Small intestine (tissue), 7 donors: ENCODE results near the gene SLC22A31. TPM values are rescaled to one million over a fixed set of nuclear protein-coding genes. Genes with fewer than 3 reads are reported as not detected.
A peak's percentile ranks its signal among the peaks of the same experiment; 100 is the strongest.
"Not testable (repeated sequence)": the region's sequence is repeated elsewhere in the genome, so short reads cannot be mapped to it uniquely, and the experiment has no call there.

Experiments used
- DNase-seq, 2 donors: peaks; one replicate each; pipeline versions ENCODE4 v3.0.0 to v3.0.0-alpha.2; 2013
- FAIRE-seq: peaks from 2 replicates; lab custom pipeline; 2012; peaks lifted over from hg19 to GRCh38; lab: Jason Lieb, UNC
- H3K27ac ChIP-seq, 3 donors: one replicate each; pipeline ENCODE4 v1.5.1; 2013; ENCODE audit warnings: low read length in 2 of 3, mild to moderate bottlenecking in 2 of 3, control low read depth in 1 of 3, inconsistent platforms in 1 of 3, low read depth in 1 of 3, moderate library complexity in 1 of 3
- H3K27me3 ChIP-seq, 3 donors: one replicate each; pipeline ENCODE4 v1.6.1; 2013; ENCODE audit warnings: low read length in 3 of 3, inconsistent platforms in 1 of 3; ENCODE audit not compliant: control insufficient read depth in 3 of 3, insufficient read depth in 3 of 3
- H3K36me3 ChIP-seq, 3 donors: one replicate each; pipeline ENCODE4 v1.6.1; 2013; ENCODE audit warnings: low read length in 3 of 3, inconsistent platforms in 1 of 3, low read depth in 1 of 3, mild to moderate bottlenecking in 1 of 3, moderate library complexity in 1 of 3; ENCODE audit not compliant: control insufficient read depth in 3 of 3, insufficient read depth in 2 of 3
- H3K4me1 ChIP-seq, 3 donors: one replicate each; pipeline ENCODE4 v1.6.1; 2013; ENCODE audit warnings: low read length in 2 of 3, inconsistent platforms in 1 of 3, low read depth in 1 of 3, mild to moderate bottlenecking in 1 of 3, moderate library complexity in 1 of 3; ENCODE audit not compliant: control insufficient read depth in 3 of 3, insufficient read depth in 2 of 3
- H3K4me3 ChIP-seq, 3 donors: one replicate each; pipeline ENCODE4 v1.5.1; 2013; ENCODE audit warnings: low read length in 3 of 3, control low read depth in 1 of 3, inconsistent platforms in 1 of 3, low read depth in 1 of 3, mild to moderate bottlenecking in 1 of 3, moderate library complexity in 1 of 3
- H3K9me3 ChIP-seq, 2 donors: one replicate each; pipeline ENCODE4 v1.6.1; 2013; ENCODE audit warnings: low read depth in 1 of 2, low read length in 1 of 2; ENCODE audit not compliant: control insufficient read depth in 2 of 2, insufficient read depth in 1 of 2
- WGBS, 3 donors: extraction: QIAGEN DNeasy Blood & Tissue Kit; methylation state at CpG; one replicate each; pipeline ENCODE4 v1.1.7; 2013; 5-methylcytosine and 5-hydroxymethylcytosine counted together
- polyA plus RNA-seq, 4 donors: library from polyadenylated mRNA; stranded (reverse) in 3 of 4; unstranded in 1 of 4; fragments of 200-250 nt in 3 of 4; fragments of 120-200 nt in 1 of 4; gene quantifications; one replicate each; pipeline versions ENCODE4 v1.2.1 to v1.2.3, GENCODE V29; 2013
- donor health status: healthy with polysubstance abuse.
- donor health status: control.
- donor health status: control.
- donor health status: Bipolar disorder and iron deficiency.
- donor health status: healthy.

Gene SLC22A31
- polyA plus RNA-seq, 4 donors: 0.67 to 4.7 (median 1.8) TPM

DNA sequence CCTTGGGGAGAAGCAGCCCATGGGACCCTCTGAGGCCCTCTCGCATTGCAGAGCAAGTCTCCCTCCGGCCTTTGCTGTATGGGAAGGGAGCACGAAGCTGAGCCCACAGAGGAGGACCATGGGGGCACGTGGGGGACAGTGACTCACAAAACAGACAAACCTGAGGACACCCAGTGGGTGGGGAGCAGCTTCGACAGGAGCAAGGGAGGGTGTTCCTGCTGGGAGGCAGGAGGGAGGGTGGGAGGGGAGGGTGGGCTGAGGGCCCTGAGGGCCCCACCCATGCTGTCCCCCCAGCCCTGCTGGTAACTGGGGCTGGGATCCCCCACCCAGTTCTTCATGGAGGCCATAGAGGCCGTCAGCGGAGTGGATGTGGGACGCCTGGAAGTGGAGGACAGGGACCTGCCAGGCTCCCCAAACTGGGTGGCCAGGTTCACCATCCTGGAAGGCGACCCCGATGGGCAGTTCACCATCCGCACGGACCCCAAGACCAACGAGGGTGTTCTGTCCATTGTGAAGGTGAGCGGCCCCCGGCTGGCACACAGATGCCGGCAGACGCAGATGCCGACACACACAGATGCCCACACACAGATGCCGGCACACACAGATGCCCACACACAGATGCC is 12.5 kb downstream of the SLC22A31 start:
- WGBS, 3 donors: 55 to 69% (median 57%) methylated on average over 18 to 19 of the region's 19 CpGs
- no peaks in the 10 kb centered on the region for H3K36me3 ChIP-seq
- H3K9me3 ChIP-seq: no peaks in the 10 kb centered on the region
- H3K27ac ChIP-seq: no peak overlapping the region
- DNase-seq: no peak
- peaks cover 0 to 27% (median 0%) of the 10 kb centered on the region in 3 donors for H3K27me3 ChIP-seq
- no peak overlapping the region for H3K4me3 ChIP-seq
- FAIRE-seq: no peak
- H3K4me1 ChIP-seq: no peaks in the 10 kb centered on the region

DNA sequence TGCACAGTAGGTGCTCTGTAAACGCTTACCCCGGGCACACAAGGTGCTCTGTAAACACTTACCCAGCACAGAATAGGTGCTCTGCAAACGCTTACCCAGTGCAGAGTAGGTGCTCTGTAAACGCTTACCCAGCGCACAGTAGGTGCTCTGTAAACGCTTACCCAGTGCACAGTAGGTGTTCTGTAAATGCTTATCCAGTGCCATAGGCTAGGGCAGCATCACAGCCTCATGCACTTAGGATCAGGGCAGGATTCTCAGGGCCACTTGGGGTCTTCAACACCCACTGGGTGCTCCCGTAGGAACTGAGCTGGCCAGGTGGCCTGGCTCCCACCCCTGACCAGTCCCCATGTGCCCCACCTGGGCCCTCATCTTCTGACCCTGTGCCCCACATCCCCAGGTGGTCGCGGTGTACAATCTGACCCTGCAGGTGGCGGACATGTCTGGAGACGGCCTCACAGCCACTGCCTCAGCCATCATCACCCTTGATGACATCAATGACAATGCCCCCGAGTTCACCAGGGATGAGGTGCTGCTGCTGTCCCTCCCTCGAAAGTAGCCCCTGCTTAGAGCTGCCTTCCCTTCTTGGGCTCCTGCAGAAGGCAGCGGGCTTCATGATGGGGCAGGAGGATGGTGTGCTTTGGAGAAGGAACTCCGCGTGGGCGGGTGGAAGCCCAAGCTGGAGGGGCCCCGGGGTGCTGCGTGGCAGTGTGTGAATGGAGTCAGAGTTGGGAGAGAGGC is 13.1 kb downstream of the SLC22A31 start:
- H3K4me1 ChIP-seq: no peaks in the 10 kb centered on the region
- DNase-seq (peak in 1 of 2 donors; percentile 52), FAIRE-seq (no peak)
- peaks cover 0 to 27% (median 0%) of the 10 kb centered on the region in 3 donors for H3K27me3 ChIP-seq
- H3K9me3 ChIP-seq: no peaks in the 10 kb centered on the region
- no peak overlapping the region for H3K27ac ChIP-seq
- H3K36me3 ChIP-seq: no peaks in the 10 kb centered on the region
- 45 to 63% (median 53%) methylated on average over 19 of the region's 19 CpGs for WGBS, 3 donors
- H3K4me3 ChIP-seq: no peak overlapping the region

DNA sequence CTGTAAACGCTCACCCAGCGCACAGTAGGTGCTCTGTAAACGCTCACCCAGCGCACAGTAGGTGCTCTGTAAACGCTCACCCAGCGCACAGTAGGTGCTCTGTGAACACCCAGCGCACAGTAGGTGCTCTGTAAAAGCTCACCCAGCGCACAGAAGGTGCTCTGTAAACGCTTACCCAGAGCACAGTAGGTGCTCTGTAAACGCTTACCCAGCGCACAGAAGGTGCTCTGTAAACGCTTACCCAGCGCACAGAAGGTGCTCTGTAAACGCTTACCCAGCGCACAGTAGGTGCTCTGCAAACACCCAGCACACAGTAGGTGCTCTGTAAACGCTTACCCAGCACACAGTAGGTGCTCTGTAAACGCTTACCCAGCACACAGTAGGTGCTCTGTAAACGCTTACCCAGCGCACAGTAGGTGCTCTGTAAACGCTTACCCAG is 13.7 kb downstream of the SLC22A31 start:
- DNase-seq, H3K9me3 ChIP-seq, H3K36me3 ChIP-seq, H3K4me3 ChIP-seq, H3K27ac ChIP-seq, H3K4me1 ChIP-seq, FAIRE-seq: not testable (repeated sequence)
- H3K27me3 ChIP-seq: peaks cover 0 to 26% (median 0%) of the 10 kb centered on the region in 3 donors
- 80 to 91% (median 84%) methylated on average over 20 of the region's 20 CpGs for WGBS, 3 donors

DNA sequence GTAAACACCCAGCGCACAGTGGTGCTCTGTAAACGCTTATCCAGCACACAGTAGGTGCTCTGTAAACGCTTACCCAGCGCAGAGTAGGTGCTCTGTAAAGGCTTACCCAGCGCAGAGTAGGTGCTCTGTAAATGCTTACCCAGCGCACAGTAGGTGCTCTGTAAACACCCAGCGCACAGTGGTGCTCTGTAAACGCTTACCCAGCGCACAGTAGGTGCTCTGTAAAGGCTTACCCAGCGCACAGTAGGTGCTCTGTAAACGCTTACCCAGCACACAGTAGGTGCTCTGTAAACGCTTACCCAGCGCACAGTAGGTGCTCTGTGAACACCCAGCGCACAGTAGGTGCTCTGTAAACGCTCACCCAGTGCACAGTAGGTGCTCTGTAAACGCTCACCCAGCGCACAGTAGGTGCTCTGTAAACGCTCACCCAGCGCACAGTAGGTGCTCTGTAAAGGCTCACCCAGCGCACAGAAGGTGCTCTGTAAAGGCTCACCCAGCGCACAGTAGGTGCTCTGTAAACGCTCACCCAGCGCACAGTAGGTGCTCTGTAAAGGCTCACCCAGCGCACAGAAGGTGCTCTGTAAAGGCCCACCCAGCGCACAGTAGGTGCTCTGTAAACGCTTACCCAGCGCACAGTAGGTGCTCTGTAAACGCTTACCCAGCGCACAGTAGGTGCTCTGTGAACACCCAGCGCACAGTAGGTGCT is 14.3 kb downstream of the SLC22A31 start:
- DNase-seq, H3K27ac ChIP-seq, H3K9me3 ChIP-seq, FAIRE-seq, H3K4me3 ChIP-seq, H3K4me1 ChIP-seq, H3K36me3 ChIP-seq: not testable (repeated sequence)
- 82 to 94% (median 87%) methylated on average over 25 to 30 of the region's 30 CpGs for WGBS, 3 donors
- peaks cover 0 to 21% (median 0%) of the 10 kb centered on the region in 3 donors for H3K27me3 ChIP-seq

DNA sequence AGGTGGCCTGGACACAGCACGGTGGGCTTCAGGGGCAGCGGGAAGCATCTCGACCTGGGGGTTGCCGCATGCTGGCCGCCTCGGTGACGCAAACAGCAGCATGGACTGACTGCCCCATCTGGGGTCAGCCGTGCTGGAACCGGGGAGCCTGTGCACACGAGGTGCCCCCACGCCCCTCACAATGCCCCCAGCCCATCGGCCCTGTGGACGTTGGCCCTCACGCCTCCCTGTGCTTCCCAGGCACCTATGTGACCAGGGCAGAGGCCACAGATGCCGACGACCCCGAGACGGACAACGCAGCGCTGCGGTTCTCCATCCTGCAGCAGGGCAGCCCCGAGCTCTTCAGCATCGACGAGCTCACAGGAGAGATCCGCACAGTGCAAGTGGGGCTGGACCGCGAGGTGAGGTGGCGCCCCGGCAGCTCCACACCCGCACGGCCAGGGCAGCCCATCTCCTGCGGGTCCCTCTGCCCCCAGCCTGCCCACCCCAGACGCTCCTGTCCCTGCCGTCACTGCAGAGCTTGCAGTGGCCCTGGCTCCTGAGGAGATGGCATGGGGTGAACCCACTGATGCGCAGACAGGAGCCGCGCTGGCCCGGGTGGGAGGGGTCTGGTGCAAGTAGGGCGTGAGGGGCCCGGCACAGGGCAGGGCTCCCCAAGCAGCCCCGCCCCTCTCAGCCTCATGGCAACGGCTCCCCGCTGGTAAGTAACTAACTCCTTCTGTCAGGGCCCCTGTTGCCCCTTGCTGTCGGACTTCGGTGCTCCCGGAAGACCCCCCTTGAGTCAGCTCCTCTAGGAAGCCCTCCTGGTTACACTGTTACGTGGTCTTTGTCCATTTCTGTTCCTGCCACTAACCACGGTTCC is 15.2 kb downstream of the SLC22A31 start:
- H3K36me3 ChIP-seq: no peaks in the 10 kb centered on the region
- no peak overlapping the region for H3K4me3 ChIP-seq
- no peak for FAIRE-seq
- no peak overlapping the region for H3K27ac ChIP-seq
- H3K27me3 ChIP-seq: peaks cover 0 to 13% (median 0%) of the 10 kb centered on the region in 3 donors
- WGBS, 3 donors: 69 to 74% (median 71%) methylated on average over 41 to 48 of the region's 48 CpGs
- no peak for DNase-seq
- no peaks in the 10 kb centered on the region for H3K9me3 ChIP-seq
- H3K4me1 ChIP-seq: no peaks in the 10 kb centered on the region

DNA sequence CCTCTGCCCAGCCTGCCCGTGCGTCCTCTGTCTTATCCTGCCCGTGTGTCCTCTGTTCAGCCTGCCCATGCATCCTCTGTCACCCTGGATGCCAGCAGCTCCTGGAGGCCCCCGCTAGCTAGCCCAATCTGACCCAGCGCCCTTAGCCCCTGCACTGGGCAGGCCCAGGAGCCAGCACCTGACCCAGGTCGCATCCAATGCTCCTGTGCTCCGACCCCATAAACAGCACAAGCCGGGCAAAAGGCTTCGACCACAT is 15.7 kb downstream of the SLC22A31 start:
- Histone ChIP-seq H3K27me3 (peaks cover 0 to 13% (median 0%) of the 10 kb centered on the region in 3 donors), H3K4me3 (no peak overlapping the region), H3K36me3 (no peaks in the 10 kb centered on the region), H3K9me3 (no peaks in the 10 kb centered on the region), H3K4me1 (no peaks in the 10 kb centered on the region), H3K27ac (no peak overlapping the region)
- DNase-seq (no peak), FAIRE-seq (no peak)
- WGBS, 3 donors: 55 to 78% (median 61%) methylated on average over 9 of the region's 9 CpGs

DNA sequence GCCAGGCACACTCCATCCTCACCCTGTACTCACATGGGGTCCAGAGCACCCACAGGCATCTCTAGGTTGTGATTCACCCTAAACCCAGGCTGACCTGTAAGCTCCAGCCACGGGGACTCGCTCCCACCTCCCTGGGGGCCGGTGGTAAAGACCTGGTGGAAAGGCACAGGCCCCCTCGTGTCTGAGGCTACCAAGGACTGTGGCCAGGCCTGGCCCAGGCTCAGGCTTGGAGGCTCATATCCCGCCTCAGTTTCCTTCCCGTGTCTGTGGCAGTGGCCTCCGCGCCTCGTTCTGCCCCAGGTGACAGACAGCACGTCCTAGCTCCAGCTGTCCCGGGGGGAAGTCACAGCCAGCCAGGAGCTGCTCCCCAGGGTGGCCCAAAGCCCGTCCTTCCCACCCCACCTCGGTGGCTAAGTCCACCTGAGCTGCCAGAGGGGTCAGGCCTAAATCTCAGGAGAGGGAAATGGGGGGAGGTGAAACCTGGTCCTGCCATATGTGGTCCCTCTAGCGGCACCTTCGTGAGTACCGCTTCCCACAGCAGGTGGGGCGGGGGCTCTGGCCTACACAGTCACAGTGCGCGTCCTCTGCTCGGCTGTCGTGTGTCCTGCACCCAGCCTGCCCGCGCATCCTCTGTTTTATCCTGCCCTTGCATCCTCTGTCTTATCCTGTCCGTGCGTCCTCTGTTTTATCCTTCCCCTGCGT is 16.2 kb downstream of the SLC22A31 start:
- no peaks in the 10 kb centered on the region for H3K9me3 ChIP-seq
- no peak overlapping the region for H3K4me3 ChIP-seq
- no peak for DNase-seq
- H3K27me3 ChIP-seq: peaks cover 0 to 13% (median 0%) of the 10 kb centered on the region in 3 donors
- H3K27ac ChIP-seq: no peak overlapping the region
- no peaks in the 10 kb centered on the region for H3K4me1 ChIP-seq
- FAIRE-seq: no peak
- WGBS, 3 donors: 60 to 71% (median 61%) methylated on average over 25 to 26 of the region's 26 CpGs
- no peaks in the 10 kb centered on the region for H3K36me3 ChIP-seq
